AG04449 (cell line): Measurements from ENCODE around the gene SLC7A8.

Source experiments
- CTCF ChIA-PET: fragments of 350-600 bp; formaldehyde crosslinking; extraction: SDS; loops from one replicate; lab custom pipeline; 2021; ENCODE audit warnings: antibody characterized with exemption; lab: Yijun Ruan, JAX
- POLR2A ChIA-PET: fragments of 400-600, 350-600 bp; formaldehyde crosslinking; extraction: SDS; loops from one replicate; lab custom pipeline; 2020; ENCODE audit warnings: antibody characterized with exemption, inconsistent platforms; lab: Yijun Ruan, JAX
- DNase-seq: peaks from one replicate; pipeline ENCODE4 v3.0.0-alpha.2; 2010; ENCODE audit warnings: low read depth, low spot score
- H3K4me3 ChIP-seq: 2 replicates; pipeline ENCODE4 v1.5.1; 2011; ENCODE audit warnings: low read depth, mild to moderate bottlenecking, control low read depth, low read length
- CTCF ChIP-seq: IDR thresholded peaks from one replicate; pipeline ENCODE4 v1.5.1; 2011; ENCODE audit warnings: mild to moderate bottlenecking, moderate library complexity, low read length, control low read depth, inconsistent platforms; ENCODE audit not compliant: insufficient read depth; ENCODE audit errors: missing control alignments

SLC7A8 gene

GRCh38 chr14:23129759-23130316 lies 53.6 kb downstream of the SLC7A8 start:
- CTCF ChIA-PET = interaction anchor here (0.9 to 3.7 kb wide), 10 partner anchors 8 to 159 kb away, joined by 3 to 59 read pairs (median 4); partner anchors contain the start of gene CDH24
- POLR2A ChIA-PET = no interaction called here

GRCh38 chr14:23128969-23129758 lies 54.3 kb downstream of the SLC7A8 start:
- POLR2A ChIA-PET = no interaction called here
- no peak for DNase-seq
- TF ChIP-seq CTCF = no peak
- no peak overlapping the region for H3K4me3 ChIP-seq
- CTCF ChIA-PET = interaction anchor here (0.8 to 3.7 kb wide), 10 partner anchors 7 to 160 kb away, joined by 3 to 59 read pairs (median 4); partner anchors contain the start of gene CDH24

More at GRCh38 chr14:23129759-23130316, 53.6 kb downstream of the SLC7A8 start:
- DNase-seq = no peak
- no peak for TF ChIP-seq CTCF
- H3K4me3 ChIP-seq = no peak overlapping the region

GRCh38 chr14:23127861-23128260 lies 55.6 kb downstream of the SLC7A8 start:
- CTCF ChIA-PET = interaction anchor here (20.1 kb wide), 1 partner anchor 51 kb away, joined by 1439 read pairs; the partner anchor contains the start of gene SLC7A8
- no peak for TF ChIP-seq CTCF
- H3K4me3 ChIP-seq = no peak overlapping the region
- POLR2A ChIA-PET = no interaction called here
- no peak for DNase-seq

- H3K4me3 ChIP-seq = no peak overlapping the region
- POLR2A ChIA-PET = no interaction called here
- CTCF ChIA-PET = interaction anchor here (1.0 to 20.1 kb wide), 3 partner anchors 52 to 140 kb away, joined by 3 to 1439 read pairs (median 3); partner anchors contain the start of gene SLC7A8
- TF ChIP-seq CTCF = no peak
- DNase-seq = no peak
Observed at GRCh38 chr14:23126548-23127278, 56.7 kb downstream of the SLC7A8 start.

- CTCF ChIA-PET = interaction anchor here (1.0 to 20.1 kb wide), 3 partner anchors 53 to 140 kb away, joined by 3 to 1439 read pairs (median 3); partner anchors contain the start of gene SLC7A8
- POLR2A ChIA-PET = no interaction called here
- no peak for TF ChIP-seq CTCF
- no peak overlapping the region for H3K4me3 ChIP-seq
- DNase-seq = no peak
Observed at GRCh38 chr14:23125933-23126524, 57.4 kb downstream of the SLC7A8 start.
